Loucy (cell line): Measurements from ENCODE around the gene IL17F.

Source experiments
- H2AFZ ChIP-seq: fragments of 200-600 bp; sonication (generic); 2 replicates; pipeline ENCODE4 v1.6.0; 2016; ENCODE audit warnings: antibody characterized with exemption, mild to moderate bottlenecking, low read length, moderate library complexity
- H3F3A ChIP-seq: fragments of 200-600 bp; 2 replicates; pipeline ENCODE4 v1.6.0; 2016; ENCODE audit warnings: antibody characterized with exemption, low read depth, mild to moderate bottlenecking
- H3K27me3 ChIP-seq: fragments of 200-600 bp; sonication (generic); 2 replicates; pipeline ENCODE4 v1.6.1; 2014; ENCODE audit warnings: low read length, mild to moderate bottlenecking; ENCODE audit not compliant: insufficient read depth, poor library complexity, severe bottlenecking
- H3K36me3 ChIP-seq: fragments of 200-600 bp; sonication (generic); 2 replicates; pipeline ENCODE4 v1.6.1; 2016; ENCODE audit warnings: low read length; ENCODE audit not compliant: insufficient read depth
- H3K4me1 ChIP-seq: fragments of 200-600 bp; sonication (generic); 2 replicates; pipeline ENCODE4 v1.5.1; 2014; ENCODE audit warnings: low read length, mild to moderate bottlenecking; ENCODE audit not compliant: insufficient read depth, poor library complexity, severe bottlenecking
- H3K4me2 ChIP-seq: fragments of 200-600 bp; sonication (generic); 2 replicates; pipeline ENCODE4 v1.6.0; 2014; ENCODE audit warnings: antibody characterized with exemption, low read length, low read depth, mild to moderate bottlenecking; ENCODE audit not compliant: poor library complexity, severe bottlenecking
- H3K4me3 ChIP-seq: fragments of 200-600 bp; sonication (generic); 2 replicates; pipeline ENCODE4 v1.5.1; 2014; ENCODE audit warnings: low read length, mild to moderate bottlenecking, mixed read lengths; ENCODE audit not compliant: poor library complexity, severe bottlenecking
- H3K79me2 ChIP-seq: fragments of 200-600 bp; sonication (generic); 2 replicates; pipeline ENCODE4 v1.6.1; 2014; ENCODE audit warnings: low read length; ENCODE audit not compliant: insufficient read depth
- H3K9ac ChIP-seq: fragments of 200-600 bp; sonication (generic); 2 replicates; pipeline ENCODE4 v1.6.0; 2014; ENCODE audit warnings: mild to moderate bottlenecking, low read depth, low read length, moderate library complexity; ENCODE audit not compliant: poor library complexity, severe bottlenecking
- H3K9me2 ChIP-seq: fragments of 200-600 bp; sonication (generic); replicated peaks from 2 replicates; pipeline ENCODE4 v1.6.1; 2016; ENCODE audit warnings: low read depth, low read length, mixed read lengths
- H3K9me3 ChIP-seq: fragments of 200-600 bp; sonication (generic); 2 replicates; pipeline ENCODE4 v1.6.1; 2014; ENCODE audit warnings: mild to moderate bottlenecking, antibody characterized with exemption, low read length, low read depth; ENCODE audit not compliant: insufficient read depth
- H4K20me1 ChIP-seq: fragments of 200-600 bp; sonication (generic); 2 replicates; pipeline ENCODE4 v1.6.0; 2014; ENCODE audit warnings: antibody characterized with exemption, low read length, mild to moderate bottlenecking; ENCODE audit not compliant: insufficient read depth, poor library complexity, severe bottlenecking
- CTCF ChIP-seq: fragments of 200-600 bp; sonication (generic); conservative IDR thresholded peaks from 2 replicates; pipeline ENCODE4 v1.5.1; 2014; ENCODE audit warnings: mild to moderate bottlenecking, antibody characterized with exemption, low read length
- EZH2phosphoT487 ChIP-seq: fragments of 200-600 bp; IDR thresholded peaks from 2 replicates; pipeline ENCODE4 v1.6.1; 2018; ENCODE audit warnings: antibody characterized with exemption, mild to moderate bottlenecking, moderate library complexity, borderline replicate concordance

The IL17F gene

GRCh38 chr6:52288216-52288615 lies 43.9 kb upstream of the IL17F start:
- H3F3A ChIP-seq = no peaks in the 10 kb centered on the region
- H3K9me2 ChIP-seq = no peaks in the 10 kb centered on the region
- no peak overlapping the region for H3K9ac ChIP-seq
- H2AFZ ChIP-seq = no peak overlapping the region
- H3K4me2 ChIP-seq = no peak overlapping the region
- H3K9me3 ChIP-seq = no peaks in the 10 kb centered on the region
- H3K27me3 ChIP-seq = no peaks in the 10 kb centered on the region
- TF ChIP-seq EZH2phosphoT487 = no peak
- TF ChIP-seq CTCF = no peak
- no peak overlapping the region for H3K4me3 ChIP-seq
- H4K20me1 ChIP-seq = peaks cover 12% of the 10 kb centered on the region
- peaks cover 28% of the 10 kb centered on the region for H3K4me1 ChIP-seq
- H3K79me2 ChIP-seq = peaks cover 14% of the 10 kb centered on the region
- no peaks in the 10 kb centered on the region for H3K36me3 ChIP-seq

GRCh38 chr6:52286798-52287432 lies 42.6 kb upstream of the IL17F start:
- H4K20me1 ChIP-seq = peaks cover 25% of the 10 kb centered on the region
- no peaks in the 10 kb centered on the region for H3K27me3 ChIP-seq
- H3K9me3 ChIP-seq = no peaks in the 10 kb centered on the region
- H2AFZ ChIP-seq = peak overlapping the region; percentile 76; the same call in 1 of the 2 replicates
- peak; percentile 92 for TF ChIP-seq CTCF
- TF ChIP-seq EZH2phosphoT487 = no peak
- peaks cover 27% of the 10 kb centered on the region for H3K79me2 ChIP-seq
- H3K36me3 ChIP-seq = peaks cover 7% of the 10 kb centered on the region; the same call in 1 of the 2 replicates
- no peaks in the 10 kb centered on the region for H3K9me2 ChIP-seq
- H3K9ac ChIP-seq = peak overlapping the region; percentile 84
- peaks cover 41% of the 10 kb centered on the region for H3K4me1 ChIP-seq
- peak overlapping the region; percentile 10 for H3K4me2 ChIP-seq
- no peaks in the 10 kb centered on the region for H3F3A ChIP-seq
- no peak overlapping the region for H3K4me3 ChIP-seq

- Histone ChIP-seq H3K4me1 (peaks cover 53% of the 10 kb centered on the region), H3K36me3 (peaks cover 22% of the 10 kb centered on the region), H3K4me2 (peak overlapping the region; percentile 92), H3F3A (no peaks in the 10 kb centered on the region), H3K4me3 (peak overlapping the region; percentile 83), H3K9me3 (no peaks in the 10 kb centered on the region), H3K9ac (peak overlapping the region; percentile 84), H2AFZ (peak overlapping the region; percentile 86), H3K9me2 (no peaks in the 10 kb centered on the region), H3K79me2 (peaks cover 42% of the 10 kb centered on the region), H3K27me3 (no peaks in the 10 kb centered on the region), H4K20me1 (peaks cover 40% of the 10 kb centered on the region)
- peak; percentile 55 for TF ChIP-seq CTCF
- TF ChIP-seq EZH2phosphoT487 = no peak
These were observed 41.1 kb upstream of the IL17F start for GRCh38 chr6:52285177-52286068.
